Epithelial cell of esophagus (primary cell): Measurements from ENCODE around the gene CLCA1.

Experiments used
- DNase-seq: peaks from one replicate; pipeline ENCODE4 v3.0.0; 2010; ENCODE audit warnings: low read depth
- H3K4me3 ChIP-seq: 2 replicates; pipeline ENCODE4 v1.5.1; 2011; ENCODE audit warnings: mild to moderate bottlenecking, low read length, control low read depth
- CTCF ChIP-seq: IDR thresholded peaks from 2 replicates; pipeline ENCODE4 v1.5.1; 2011; ENCODE audit warnings: low read depth, mild to moderate bottlenecking, low read length, control low read depth, inconsistent platforms; ENCODE audit not compliant: insufficient read depth; ENCODE audit errors: missing control alignments

Gene CLCA1

GRCh38 chr1:86455073-86455472 is 13.7 kb upstream of the CLCA1 start:
- DNase-seq = no peak
- no peak overlapping the region for H3K4me3 ChIP-seq
- no peak for TF ChIP-seq CTCF

- DNase-seq = no peak
- TF ChIP-seq CTCF = no peak
- no peak overlapping the region for H3K4me3 ChIP-seq
Measured at GRCh38 chr1:86460998-86461397, 7.7 kb upstream of the CLCA1 start.

- no peak for DNase-seq
- no peak for TF ChIP-seq CTCF
- no peak overlapping the region for H3K4me3 ChIP-seq
Measured at GRCh38 chr1:86461482-86461881, 7.2 kb upstream of the CLCA1 start.

GRCh38 chr1:86464819-86465218 is 3.9 kb upstream of the CLCA1 start:
- TF ChIP-seq CTCF = no peak
- no peak for DNase-seq
- H3K4me3 ChIP-seq = no peak overlapping the region

- no peak for DNase-seq
- no peak overlapping the region for H3K4me3 ChIP-seq
- no peak for TF ChIP-seq CTCF
Measured at GRCh38 chr1:86466109-86466844, 2.5 kb upstream of the CLCA1 start.

- no peak overlapping the region for H3K4me3 ChIP-seq
- DNase-seq = peak; percentile 59
- no peak for TF ChIP-seq CTCF
Measured at GRCh38 chr1:86466986-86467385, 1.7 kb upstream of the CLCA1 start.

- no peak for DNase-seq
- TF ChIP-seq CTCF = no peak
- no peak overlapping the region for H3K4me3 ChIP-seq
Measured at GRCh38 chr1:86470859-86471258, 2.1 kb downstream of the CLCA1 start.
